K562 (cell line): ENCODE results near the gene RHOU. TPM values are rescaled to one million over a fixed set of nuclear protein-coding genes. Genes with fewer than 3 reads are reported as not detected.
"Not testable (repeated sequence)": the region's sequence is repeated elsewhere in the genome, so short reads cannot be mapped to it uniquely, and the experiment has no call there.

Source experiments
- ATAC-seq: fragments of 200-7000 bp; cut with Tn5 transposase; 3 replicates; pipeline ENCODE4 v1.9.1; 2020; ENCODE audit warnings: moderate library complexity
- BruUV-seq: library from RNA; stranded (reverse); fragments of 400-500 nt; replicated peaks from 2 replicates; lab custom pipeline; 2021; lab: Mats Ljungman, UMichigan
- CTCF ChIA-PET: fragments of 300-600 bp; formaldehyde crosslinking; extraction: SDS; loops from one replicate; lab custom pipeline; 2021; ENCODE audit warnings: low intra/inter-chr PET ratio; lab: Yijun Ruan, JAX
- POLR2A ChIA-PET: fragments of 300-600, 350-650 bp; sonication (Branson Sonifier 250); formaldehyde crosslinking; extraction: SDS; loops from one replicate; lab custom pipeline; 2021; ENCODE audit warnings: antibody characterized with exemption, inconsistent platforms; lab: Yijun Ruan, JAX
- DNase-seq, 4 experiments: peaks; one replicate each; pipeline versions ENCODE4 v3.0.0 to v3.0.0-alpha.2; 2011 to 2018; ENCODE audit warnings: low spot score in 3 of 4, mixed read lengths in 3 of 4; ENCODE audit errors: extremely low read depth in 1 of 4
- FAIRE-seq: peaks from 2 replicates; lab custom pipeline; 2011; peaks lifted over from hg19 to GRCh38; lab: Jason Lieb, UNC
- H2AFZ ChIP-seq: 2 replicates; pipeline ENCODE4 v1.6.0; 2011; ENCODE audit warnings: low read depth, low read length, control low read depth, inconsistent platforms
- H3K27ac ChIP-seq: fragments of 200-600 bp; 3 replicates; pipeline ENCODE4 v1.8.0; 2011; ENCODE audit warnings: low read depth, mild to moderate bottlenecking, control low read depth, inconsistent platforms, low read length, moderate library complexity, mixed read lengths; ENCODE audit errors: extremely low read depth
- H3K27me3 ChIP-seq, 2 experiments: fragments of 300-600 bp in 1 of 2; 2 replicates in 1 of 2; 3 replicates in 1 of 2; pipeline versions ENCODE4 v1.6.0 to v1.8.0; 2011; ENCODE audit warnings: inconsistent platforms in 2 of 2, low read length in 2 of 2, mild to moderate bottlenecking in 1 of 2, mixed read lengths in 1 of 2, moderate library complexity in 1 of 2; ENCODE audit not compliant: control insufficient read depth in 2 of 2, insufficient read depth in 2 of 2
- H3K36me3 ChIP-seq: fragments of 300-600 bp; 3 replicates; pipeline ENCODE4 v1.8.0; 2011; ENCODE audit warnings: mild to moderate bottlenecking, low read length, inconsistent platforms; ENCODE audit not compliant: control insufficient read depth, insufficient read depth
- H3K4me1 ChIP-seq, 2 experiments: fragments of 200-600 bp in 1 of 2; replicated peaks in 1 of 2; 2 replicates in 1 of 2; 3 replicates in 1 of 2; pipeline versions ENCODE4 v1.5.1 to v1.8.0; 2011; ENCODE audit warnings: inconsistent platforms in 2 of 2, low read length in 2 of 2, mild to moderate bottlenecking in 1 of 2, mixed read lengths in 1 of 2, moderate library complexity in 1 of 2; ENCODE audit not compliant: control insufficient read depth in 2 of 2, insufficient read depth in 2 of 2
- H3K4me2 ChIP-seq: 2 replicates; pipeline ENCODE4 v1.6.1; 2011; ENCODE audit warnings: low read length, control low read depth, inconsistent platforms, mixed read lengths; ENCODE audit not compliant: insufficient read depth
- H3K4me3 ChIP-seq: fragments of 200-600 bp; sonication (generic), shearing (Covaris generic); 2 replicates; pipeline ENCODE4 v1.5.1; 2016; ENCODE audit warnings: control low read depth, inconsistent platforms
- H3K79me2 ChIP-seq: fragments of 200-600 bp; 3 replicates; pipeline ENCODE4 v1.8.0; 2011; ENCODE audit warnings: low read length, inconsistent platforms; ENCODE audit not compliant: control insufficient read depth, insufficient read depth
- H3K9ac ChIP-seq, 2 experiments: 2 replicates each; pipeline versions ENCODE4 v1.6.0 to v1.6.1; 2011; ENCODE audit warnings: low read depth in 2 of 2, low read length in 2 of 2, control low read depth in 1 of 2, inconsistent platforms in 1 of 2, mild to moderate bottlenecking in 1 of 2, mixed read lengths in 1 of 2; ENCODE audit not compliant: insufficient read depth in 1 of 2
- H3K9me1 ChIP-seq: one replicate; pipeline ENCODE4 v1.6.0; 2011; ENCODE audit warnings: inconsistent platforms, mild to moderate bottlenecking, low read length, moderate library complexity; ENCODE audit not compliant: control insufficient read depth, insufficient read depth
- H3K9me3 ChIP-seq: replicated peaks from 2 replicates; pipeline ENCODE4 v1.5.1; 2011; ENCODE audit warnings: low read depth, low read length, inconsistent platforms; ENCODE audit not compliant: control insufficient read depth, insufficient read depth
- H4K20me1 ChIP-seq: replicated peaks from 2 replicates; pipeline ENCODE4 v1.6.1; 2011; ENCODE audit warnings: low read length, inconsistent platforms, mixed read lengths; ENCODE audit not compliant: control insufficient read depth, insufficient read depth
- ZEB2 ChIP-seq: fragments of 450-650 bp; IDR thresholded peaks from 2 replicates; pipeline ENCODE4 v1.6.1; 2016
- ZNF3 ChIP-seq: fragments of 250-450 bp; sonication (Bioruptor Pico); IDR thresholded peaks from 2 replicates; pipeline ENCODE4 v1.5.0; 2021; ENCODE audit warnings: mild to moderate bottlenecking, moderate library complexity
- WGBS: fragments of 100-300 bp; shearing (Covaris generic); methylation state at CpG from one replicate; pipeline ENCODE4 v1.1.6; 2016; ENCODE audit warnings: low coverage, mixed read lengths; ENCODE audit not compliant: insufficient coverage; ENCODE audit errors: missing lambda C conversion rate; 5-methylcytosine and 5-hydroxymethylcytosine counted together
- in situ Hi-C: fragments of 300-500 bp; cut with MboI; formaldehyde crosslinking; loops from 4 replicates; pipeline ENCODE4 v1.15.0; 2018; ENCODE audit warnings: inconsistent platforms, mixed read lengths
- intact Hi-C: fragments of 100-400 bp; cut with micrococcal nuclease; formaldehyde crosslinking; loops from 2 replicates; pipeline ENCODE4 v1.14.2; 2022
- polyA plus RNA-seq, 8 experiments: library from polyadenylated mRNA; depleted of rRNA in 4 of 8; stranded (reverse) in 5 of 8; unstranded in 3 of 8; fragments of >200 nt; fragmentation: Nextera tagmentation in 2 of 8; fragmentation: Illumina TruSeq in 1 of 8; extraction: Ambion mirVana in 2 of 8; extraction: Trizol in 1 of 8; gene quantifications; 2 replicates each; pipeline versions ENCODE4 v1.2.1 to v1.2.3, GENCODE V29; 2011 to 2014; ENCODE audit warnings: inconsistent platforms in 1 of 8, missing spikeins in 1 of 8
- total RNA-seq, 7 experiments: library from RNA; depleted of rRNA in 6 of 7; stranded (reverse); fragments of >200 nt in 6 of 7; fragmentation: Illumina TruSeq in 2 of 7; extraction: Trizol in 2 of 7; gene quantifications; 2 replicates each; pipeline versions ENCODE4 v1.2.1 to v1.2.3, GENCODE V29; 2011 to 2021; ENCODE audit warnings: low replicate concordance in 1 of 7

RHOU gene
- total and polyA plus RNA-seq, 9 of the 15 experiments (the other 6 are each of a cell fraction or from before 2014, with no cell fraction given) = 0.07 TPM; not detected in 8

GRCh38 chr1:228694447-228694846, 40.8 kb upstream of the RHOU start:
- H3K4me1 ChIP-seq, DNase-seq, BruUV-seq, intact Hi-C loops, H3K9me3 ChIP-seq, H3K27me3 ChIP-seq, H3K27ac ChIP-seq, CTCF ChIA-PET, H3K4me3 ChIP-seq, H4K20me1 ChIP-seq, H3K79me2 ChIP-seq, H2AFZ ChIP-seq, in situ Hi-C loops, H3K4me2 ChIP-seq, ATAC-seq, H3K36me3 ChIP-seq, H3K9ac ChIP-seq, FAIRE-seq, H3K9me1 ChIP-seq: not testable (repeated sequence)
- POLR2A ChIA-PET = interaction anchor here (0.5 to 0.8 kb wide), 3 partner anchors 430 to 831 kb away, joined by 3 to 5 read pairs (median 3); no protein-coding TSS in a partner anchor
- WGBS = 11% methylated on average over 3 of the region's 3 CpGs

- no TSS peak for BruUV-seq
- Histone ChIP-seq H4K20me1 (no peaks in the 10 kb centered on the region), H3K27ac (no peak overlapping the region), H3K9me1 (no peaks in the 10 kb centered on the region), H3K4me3 (no peak overlapping the region), H3K4me2 (no peak overlapping the region), H3K36me3 (no peaks in the 10 kb centered on the region), H3K79me2 (no peaks in the 10 kb centered on the region), H3K9ac (no peak overlapping the region), H3K9me3 (no peaks in the 10 kb centered on the region), H2AFZ (no peak overlapping the region), H3K27me3 (no peaks in the 10 kb centered on the region), H3K4me1 (no peaks in the 10 kb centered on the region)
- 1% methylated on average over 9 of the region's 9 CpGs for WGBS
- ChIA-PET POLR2A (interaction anchor here (0.7 to 0.8 kb wide), 2 partner anchors 193 to 832 kb away, joined by 3 to 5 read pairs; no protein-coding TSS in a partner anchor), CTCF (no interaction called here)
- in situ Hi-C loops = no loop called here
- intact Hi-C loops = no loop called here
- no peak for TF ChIP-seq ZNF3 (CRISPR knock-in tag)
- TF ChIP-seq ZEB2 = no peak
- ATAC-seq (no peak), FAIRE-seq (no peak), DNase-seq (no peak)
Observed at GRCh38 chr1:228695015-228695955, 40.0 kb upstream of the RHOU start.
